22Rv1 (cell line): ENCODE results near the gene SUPT3H.

Experiments used
- H3K27ac ChIP-seq: fragments of 450-650 bp; 2 replicates; pipeline ENCODE4 v1.5.1; 2017
- CTCF ChIP-seq: fragments of 450-650 bp; IDR thresholded peaks from 2 replicates; pipeline ENCODE4 v1.5.1; 2017; ENCODE audit warnings: mild to moderate bottlenecking
- ZFX ChIP-seq: fragments of 450-650 bp; IDR thresholded peaks from 2 replicates; pipeline ENCODE4 v1.6.1; 2017; ENCODE audit warnings: antibody characterized with exemption, borderline replicate concordance

Gene SUPT3H

GRCh38 chr6:44837255-44837654 is 540.5 kb downstream of the SUPT3H start:
- TF ChIP-seq ZFX: no peak
- TF ChIP-seq CTCF: no peak

GRCh38 chr6:44833248-44833647 is 544.5 kb downstream of the SUPT3H start:
- TF ChIP-seq CTCF: no peak
- TF ChIP-seq ZFX: no peak
- no peak overlapping the region for H3K27ac ChIP-seq

More at GRCh38 chr6:44837255-44837654, 540.5 kb downstream of the SUPT3H start:
- no peak overlapping the region for H3K27ac ChIP-seq

GRCh38 chr6:44831002-44831610 is 546.6 kb downstream of the SUPT3H start:
- H3K27ac ChIP-seq: no peak overlapping the region
- TF ChIP-seq CTCF (no peak), ZFX (no peak)

GRCh38 chr6:44829836-44830235 is 547.9 kb downstream of the SUPT3H start:
- TF ChIP-seq CTCF (no peak), ZFX (no peak)
- no peak overlapping the region for H3K27ac ChIP-seq

- TF ChIP-seq ZFX (no peak), CTCF (no peak)
- no peak overlapping the region for H3K27ac ChIP-seq
These were observed 549.0 kb downstream of the SUPT3H start for GRCh38 chr6:44828780-44829179.

- TF ChIP-seq CTCF (no peak), ZFX (no peak)
- peak overlapping the region; percentile 54 for H3K27ac ChIP-seq
These were observed 551.6 kb downstream of the SUPT3H start for GRCh38 chr6:44826025-44826676.

GRCh38 chr6:44825273-44825672 is 552.5 kb downstream of the SUPT3H start:
- TF ChIP-seq ZFX (no peak), CTCF (no peak)
- H3K27ac ChIP-seq: peak overlapping the region; percentile 54; the same call in 1 of the 2 replicates
